GM10248 (cell line): ENCODE measurements around the gene MCTP1.

Experiments used
- CTCF ChIA-PET: fragments of 300-600 bp; sonication (Branson Sonifier 250); formaldehyde crosslinking; extraction: SDS; loops from one replicate; lab custom pipeline; 2021; ENCODE audit warnings: antibody characterized with exemption; lab: Yijun Ruan, JAX
- POLR2A ChIA-PET: fragments of 350-650 bp; sonication (Branson Sonifier 250); formaldehyde crosslinking; extraction: SDS; loops from one replicate; lab custom pipeline; 2020; ENCODE audit warnings: antibody characterized with exemption; lab: Yijun Ruan, JAX
- DNase-seq: peaks from one replicate; pipeline ENCODE4 v3.0.0; 2012; ENCODE audit errors: extremely low spot score
- TF ChIP-seq, protein P1 (sequence below): IDR thresholded peaks from 2 replicates; pipeline ENCODE4 v1.5.1; 2012; ENCODE audit warnings: mild to moderate bottlenecking, low read depth; ENCODE audit errors: extremely low read depth, missing control alignments, control extremely low read depth

Gene MCTP1

DNA sequence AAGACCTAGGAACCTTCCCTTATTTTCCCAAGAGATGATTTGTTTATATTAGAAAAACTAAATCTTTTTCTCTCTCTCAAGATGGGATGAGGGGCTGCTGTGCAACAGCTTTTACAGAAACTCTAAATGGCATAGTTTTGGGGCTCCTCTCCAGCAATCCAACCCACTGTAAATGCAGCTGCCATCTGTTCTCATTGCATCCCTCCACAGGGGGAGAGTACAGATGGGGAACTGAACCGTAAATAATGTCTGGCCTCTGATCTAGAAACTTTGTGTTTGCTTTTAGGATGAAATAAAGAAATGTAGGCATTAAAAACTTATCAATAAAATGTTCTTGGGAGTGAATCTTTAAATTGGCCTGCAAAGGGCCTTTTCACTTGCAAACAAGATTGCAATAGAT lies 291.4 kb downstream of the MCTP1 start:
- TF ChIP-seq, protein P1, sequence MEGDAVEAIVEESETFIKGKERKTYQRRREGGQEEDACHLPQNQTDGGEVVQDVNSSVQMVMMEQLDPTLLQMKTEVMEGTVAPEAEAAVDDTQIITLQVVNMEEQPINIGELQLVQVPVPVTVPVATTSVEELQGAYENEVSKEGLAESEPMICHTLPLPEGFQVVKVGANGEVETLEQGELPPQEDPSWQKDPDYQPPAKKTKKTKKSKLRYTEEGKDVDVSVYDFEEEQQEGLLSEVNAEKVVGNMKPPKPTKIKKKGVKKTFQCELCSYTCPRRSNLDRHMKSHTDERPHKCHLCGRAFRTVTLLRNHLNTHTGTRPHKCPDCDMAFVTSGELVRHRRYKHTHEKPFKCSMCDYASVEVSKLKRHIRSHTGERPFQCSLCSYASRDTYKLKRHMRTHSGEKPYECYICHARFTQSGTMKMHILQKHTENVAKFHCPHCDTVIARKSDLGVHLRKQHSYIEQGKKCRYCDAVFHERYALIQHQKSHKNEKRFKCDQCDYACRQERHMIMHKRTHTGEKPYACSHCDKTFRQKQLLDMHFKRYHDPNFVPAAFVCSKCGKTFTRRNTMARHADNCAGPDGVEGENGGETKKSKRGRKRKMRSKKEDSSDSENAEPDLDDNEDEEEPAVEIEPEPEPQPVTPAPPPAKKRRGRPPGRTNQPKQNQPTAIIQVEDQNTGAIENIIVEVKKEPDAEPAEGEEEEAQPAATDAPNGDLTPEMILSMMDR, result no peak
- ChIA-PET CTCF (interaction anchor here (0.9 to 1.2 kb wide), 2 partner anchors 25 to 424 kb away, joined by 3 read pairs; no protein-coding TSS in a partner anchor), POLR2A (no interaction called here)
- DNase-seq, result no peak

DNA sequence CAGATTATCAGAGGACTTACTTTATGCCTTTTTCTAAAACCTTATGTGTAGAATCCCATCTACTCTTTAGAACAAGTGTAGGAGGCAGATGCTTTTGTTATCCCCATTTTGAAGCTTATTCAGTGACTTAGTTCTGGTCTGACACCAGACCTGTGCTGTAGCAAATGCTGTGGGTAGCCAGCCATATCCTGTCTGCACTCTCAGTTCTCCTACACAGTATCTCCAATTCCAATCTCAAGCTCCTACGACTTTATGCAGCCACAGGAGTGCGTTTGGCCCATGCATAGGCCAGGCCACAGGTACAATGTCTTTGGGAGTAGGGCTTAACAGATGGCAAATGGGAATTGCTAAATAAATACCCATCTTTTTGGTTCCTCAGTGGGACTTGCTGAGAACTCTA lies 292.6 kb downstream of the MCTP1 start:
- TF ChIP-seq, protein P1, result no peak
- DNase-seq, result peak; percentile 19
- CTCF ChIA-PET, result interaction anchor here (1.2 kb wide), 1 partner anchor 24 kb away, joined by 3 read pairs; no protein-coding TSS in a partner anchor
- POLR2A ChIA-PET, result no interaction called here

DNA sequence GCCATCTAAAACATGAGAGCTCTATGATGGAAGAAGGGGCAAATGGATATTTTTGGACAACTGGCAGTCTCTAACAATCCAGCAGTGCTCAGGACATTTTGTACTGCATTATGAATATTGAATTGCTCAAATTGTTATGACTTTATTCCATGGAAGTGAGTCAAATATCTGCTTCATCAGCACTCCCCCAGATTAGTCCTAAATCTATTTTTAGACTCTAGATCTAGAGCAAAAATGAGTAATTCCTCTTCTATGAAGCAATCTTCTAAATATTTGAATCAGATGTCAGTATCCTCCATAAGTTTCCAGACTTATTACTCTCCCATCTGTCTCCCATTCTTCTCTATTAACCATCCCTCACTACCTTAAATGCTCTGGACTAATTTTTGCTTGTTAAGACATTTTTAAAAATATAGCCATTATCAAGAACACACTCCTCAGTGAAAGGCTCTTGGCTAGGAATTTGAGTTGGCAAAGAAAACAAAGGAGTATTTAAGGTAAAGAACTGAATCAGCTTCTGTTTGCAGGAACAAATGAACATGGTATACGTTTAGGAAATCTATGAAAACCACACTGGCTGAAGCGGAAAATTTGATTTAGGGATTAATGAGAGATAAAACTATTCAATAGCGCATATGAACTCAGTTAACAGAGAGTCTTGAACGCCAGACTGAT lies 300.9 kb downstream of the MCTP1 start:
- ChIA-PET CTCF (interaction anchor here (1.0 to 1.7 kb wide), 3 partner anchors 10 to 196 kb away, joined by 3 to 8 read pairs (median 4); no protein-coding TSS in a partner anchor), POLR2A (no interaction called here)
- no peak for DNase-seq
- TF ChIP-seq, protein P1, result no peak

DNA sequence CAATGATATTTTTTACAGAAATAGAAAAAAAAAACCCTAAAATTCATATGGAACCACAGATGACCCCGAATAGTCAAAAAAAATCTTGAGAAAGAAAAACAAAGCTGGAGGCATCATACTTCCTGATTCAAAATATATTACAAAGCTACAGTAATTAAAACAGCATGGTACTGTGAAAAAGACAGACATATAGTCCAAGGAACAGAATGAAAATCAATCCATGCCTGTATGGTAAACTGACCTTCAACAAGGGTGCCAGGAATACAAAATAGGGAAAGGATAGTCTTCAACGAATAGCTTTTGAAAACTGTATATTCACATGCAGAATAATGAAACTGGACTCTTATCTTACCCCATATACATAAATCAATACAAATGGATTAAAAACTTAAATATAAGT lies 307.5 kb downstream of the MCTP1 start:
- ChIA-PET POLR2A (no interaction called here), CTCF (interaction anchor here (0.6 to 1.4 kb wide), 2 partner anchors 8 to 12 kb away, joined by 3 to 4 read pairs; no protein-coding TSS in a partner anchor)
- TF ChIP-seq, protein P1, result no peak
- no peak for DNase-seq

- no peak for DNase-seq
- CTCF ChIA-PET, result interaction anchor here (1.4 kb wide), 1 partner anchor 13 kb away, joined by 4 read pairs; no protein-coding TSS in a partner anchor
- TF ChIP-seq, protein P1, result no peak
- POLR2A ChIA-PET, result no interaction called here
These were observed 308.0 kb downstream of the MCTP1 start for GRCh38 chr5:94976853-94977252.

- TF ChIP-seq, protein P1, result no peak
- CTCF ChIA-PET, result interaction anchor here (1.3 to 1.4 kb wide), 2 partner anchors 26 to 167 kb away, joined by 3 read pairs; no protein-coding TSS in a partner anchor
- no peak for DNase-seq
- POLR2A ChIA-PET, result no interaction called here
These were observed 312.6 kb downstream of the MCTP1 start for GRCh38 chr5:94972268-94972667.
